CD1c-positive myeloid dendritic cell (primary cell): ENCODE measurements around the gene KRT36.

Source experiments
- DNase-seq: peaks from one replicate; pipeline ENCODE4 v3.0.0-alpha.2; 2016; ENCODE audit errors: extremely low spot score

Gene KRT36

DNA sequence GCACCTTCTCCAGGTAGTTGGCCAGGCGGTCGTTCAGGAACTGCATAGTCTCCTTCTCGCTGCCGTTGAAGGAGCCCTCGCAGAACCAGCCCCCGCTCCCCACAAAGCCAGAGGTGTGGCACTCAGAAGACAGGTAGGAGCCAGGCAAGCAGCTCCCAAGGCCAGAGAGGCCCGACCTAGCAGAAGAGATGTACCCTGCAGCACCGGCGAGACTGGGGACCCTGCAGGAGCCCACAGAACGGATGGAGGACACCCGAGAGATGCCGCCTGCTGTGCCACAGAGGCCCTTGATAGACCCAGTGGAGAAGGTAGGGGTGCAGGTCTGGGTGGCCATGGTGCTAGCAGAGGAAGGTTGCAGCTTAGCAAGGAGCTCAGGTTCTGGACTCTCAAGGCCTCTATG is at the start of gene KRT36:
KRT36 (minus strand) TSS at position 380 of the 400 bp plus-strand sequence; CDS start at position 334, 46 bp downstream.
- DNase-seq: no peak

- no peak for DNase-seq
Measured at GRCh38 chr17:41539071-41539492, 49.4 kb upstream of the KRT36 start.

DNA sequence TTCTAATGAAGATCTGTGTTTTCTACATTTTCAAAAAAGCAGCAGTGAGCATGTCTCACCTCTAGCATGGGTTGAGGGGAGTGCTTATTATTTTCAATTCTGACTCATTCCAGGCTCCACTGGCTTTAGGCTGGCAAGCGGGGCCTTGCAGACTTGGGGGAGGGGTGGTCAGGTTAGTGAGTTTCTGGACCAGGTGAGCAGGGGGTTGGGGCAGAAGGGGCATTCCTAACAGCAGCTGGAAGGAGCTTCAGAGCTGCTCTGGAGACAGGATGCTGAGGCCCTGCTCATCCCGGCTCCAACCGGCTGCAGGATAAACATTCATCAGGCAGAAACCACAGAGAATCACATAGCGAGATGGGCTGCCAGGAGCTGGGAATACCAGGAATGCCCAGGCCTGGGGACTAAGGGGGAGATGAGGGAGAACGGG is 48.9 kb upstream of the KRT36 start:
- no peak for DNase-seq

DNA sequence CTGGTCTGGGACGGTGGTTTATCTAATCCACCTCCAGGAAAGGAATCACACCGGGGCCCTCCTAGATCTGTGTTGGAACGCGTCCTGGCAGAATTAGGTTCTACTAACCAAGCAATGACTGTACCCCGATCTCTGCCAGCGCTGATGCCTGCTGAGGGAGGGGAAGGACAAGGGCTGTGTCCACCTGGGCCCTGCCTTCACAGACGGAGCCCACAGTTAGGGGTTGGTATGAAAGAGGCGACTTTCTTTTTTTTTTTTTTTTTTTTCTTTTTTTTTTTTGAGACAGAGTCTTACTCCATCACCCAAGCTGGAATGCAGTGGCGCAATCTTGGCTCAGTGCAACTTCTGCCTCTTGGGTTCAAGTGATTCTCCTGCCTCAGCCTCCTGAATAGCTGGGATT is 48.3 kb upstream of the KRT36 start:
- DNase-seq: no peak

- no peak for DNase-seq
Measured at GRCh38 chr17:41537614-41537954, 47.9 kb upstream of the KRT36 start.

DNA sequence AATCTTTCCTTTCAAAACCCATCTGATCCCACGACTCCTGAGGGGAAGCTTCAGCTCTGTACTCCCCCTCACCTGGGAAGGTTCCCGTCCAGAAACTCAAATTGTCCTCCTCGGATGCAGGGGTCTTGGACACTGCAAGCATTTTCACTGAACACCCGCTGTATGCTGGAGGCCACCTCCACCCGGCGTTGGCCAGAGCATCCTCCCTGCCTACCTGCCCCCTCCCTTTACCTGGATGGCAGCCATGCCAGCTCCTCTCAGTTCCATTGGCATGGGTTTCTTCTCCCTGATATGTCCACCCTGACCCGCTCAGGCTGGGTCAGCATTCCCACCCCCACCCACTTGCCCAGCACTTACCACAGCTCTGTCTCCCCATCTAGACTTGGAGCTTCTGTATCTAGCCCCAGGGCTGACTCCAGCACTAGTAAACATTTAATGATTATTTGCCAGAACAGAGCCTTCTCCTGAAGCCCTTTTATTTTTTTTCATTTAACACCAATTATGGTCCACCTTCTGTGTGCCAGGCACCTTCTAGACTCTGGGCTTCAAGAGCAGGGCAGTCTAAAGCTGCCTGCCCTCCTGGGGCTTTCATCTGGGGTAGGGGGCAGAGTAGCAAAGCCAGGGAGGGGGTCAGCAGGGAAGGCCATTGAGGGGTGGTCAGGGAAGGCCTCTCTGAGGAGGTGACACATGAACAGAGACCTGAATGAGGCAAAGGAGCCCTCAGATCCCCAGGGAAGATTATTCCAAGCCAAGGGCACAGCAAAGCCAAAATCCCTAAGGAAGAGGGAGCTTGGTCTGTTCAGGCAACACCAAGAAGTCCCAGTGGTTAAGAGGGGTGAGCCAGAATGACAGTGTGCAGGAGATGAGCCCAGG is 47.3 kb upstream of the KRT36 start:
- DNase-seq: no peak

GRCh38 chr17:41535764-41536481 is 46.2 kb upstream of the KRT36 start:
- no peak for DNase-seq

DNA sequence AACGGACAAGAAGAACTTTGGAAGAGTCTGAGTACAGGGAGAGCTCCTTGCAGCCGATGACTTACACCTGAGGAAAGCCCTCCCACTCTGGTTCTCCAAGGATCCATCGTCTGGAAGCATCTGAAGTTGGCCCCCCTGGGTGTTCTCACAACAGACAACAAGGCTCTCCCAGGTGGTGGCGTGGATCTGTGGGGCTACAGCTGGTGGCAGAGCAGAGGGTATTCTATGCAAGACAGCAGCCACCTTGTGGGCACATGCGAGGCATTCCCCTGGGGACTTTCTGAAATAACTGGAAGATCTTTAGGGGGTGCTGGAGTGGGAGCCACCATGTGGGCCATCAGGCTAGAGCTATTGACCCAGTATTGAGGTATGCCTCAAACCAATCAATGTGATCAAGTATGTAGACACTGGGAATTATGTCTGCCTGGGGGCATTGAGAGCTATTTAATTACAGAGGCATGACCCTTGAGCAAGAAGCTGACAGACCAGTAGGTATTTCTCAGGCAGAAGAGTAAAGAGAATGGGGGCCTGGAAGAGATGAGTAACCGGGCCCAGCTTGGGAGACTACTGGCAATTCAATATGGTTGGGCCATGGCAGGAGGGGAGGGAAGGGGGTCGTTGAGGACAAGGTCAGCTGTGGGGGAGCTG is 45.3 kb upstream of the KRT36 start:
- no peak for DNase-seq

DNA sequence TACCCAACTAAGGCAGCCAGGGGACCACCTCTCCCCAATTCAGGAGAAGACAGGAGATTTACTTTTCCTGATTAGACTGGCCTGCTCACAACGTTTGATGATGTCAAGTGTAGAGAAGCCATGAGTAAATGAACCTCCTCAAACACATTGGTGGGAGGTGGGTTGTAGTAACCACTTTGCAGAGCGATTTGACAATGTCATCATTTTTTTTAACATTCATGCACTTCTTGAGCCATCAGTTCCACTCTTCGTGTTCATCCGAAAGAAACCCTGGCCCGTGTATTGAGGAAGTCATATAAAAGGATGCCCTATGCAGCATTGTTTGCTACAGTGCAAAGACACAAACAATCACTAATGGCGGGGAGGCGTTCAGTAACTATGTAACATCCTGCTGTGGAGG is 43.9 kb upstream of the KRT36 start:
- DNase-seq: no peak

- no peak for DNase-seq
Measured at GRCh38 chr17:41532947-41533570, 43.3 kb upstream of the KRT36 start.

- DNase-seq: no peak
Measured at GRCh38 chr17:41531993-41532392, 42.3 kb upstream of the KRT36 start.

DNA sequence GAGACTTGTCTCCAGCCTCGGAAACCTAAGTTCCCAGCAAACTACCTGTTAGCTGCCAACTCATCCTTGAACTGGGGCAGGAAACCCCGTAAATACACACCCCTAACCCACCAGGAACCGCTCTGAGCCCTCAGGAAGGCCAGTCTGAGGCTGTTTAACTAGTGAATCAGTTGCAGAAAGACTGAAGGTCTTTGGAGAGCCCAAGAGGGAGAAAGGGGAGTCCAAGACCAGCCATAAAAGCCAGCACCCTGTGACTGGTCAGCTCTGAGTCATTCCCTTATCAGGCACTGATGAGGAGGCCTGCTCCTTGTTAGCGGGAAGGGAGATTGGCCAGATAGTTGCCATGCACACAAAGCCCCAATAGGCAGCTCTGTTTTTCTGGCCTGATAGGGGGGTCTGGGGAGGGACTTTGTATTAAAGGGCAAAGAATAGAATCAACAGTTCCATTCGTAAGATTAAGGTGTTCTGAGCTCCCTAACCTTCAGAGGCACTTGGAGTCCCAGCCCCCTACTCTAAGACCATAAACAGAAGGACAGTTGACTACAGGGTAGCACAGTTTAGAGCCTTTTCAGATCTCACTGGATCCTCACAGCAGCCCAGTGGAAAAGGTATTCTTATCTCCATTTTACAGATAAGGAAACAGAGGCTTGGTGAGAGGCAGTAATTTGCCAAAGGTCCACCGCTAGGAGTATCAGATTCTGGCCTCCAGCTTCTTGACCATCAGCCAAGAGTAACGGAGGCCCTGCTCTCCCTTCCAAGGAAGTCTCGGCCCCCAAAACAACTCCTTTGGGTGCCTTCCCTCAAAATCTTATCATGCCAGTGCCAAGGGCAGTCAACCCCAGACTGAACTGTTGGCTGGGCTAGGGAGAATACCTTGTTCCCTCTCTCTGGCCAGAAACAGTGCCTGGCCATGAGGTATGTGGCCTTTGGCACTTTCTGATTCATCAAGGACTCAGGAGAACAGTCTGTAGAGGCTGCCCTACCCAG is 40.6 kb upstream of the KRT36 start:
- no peak for DNase-seq

- DNase-seq: peak; percentile 15
Measured at GRCh38 chr17:41529491-41529915, 39.8 kb upstream of the KRT36 start.

GRCh38 chr17:41528959-41529353 is 39.2 kb upstream of the KRT36 start:
- no peak for DNase-seq

- DNase-seq: no peak
Measured at GRCh38 chr17:41527063-41528023, 37.6 kb upstream of the KRT36 start.

DNA sequence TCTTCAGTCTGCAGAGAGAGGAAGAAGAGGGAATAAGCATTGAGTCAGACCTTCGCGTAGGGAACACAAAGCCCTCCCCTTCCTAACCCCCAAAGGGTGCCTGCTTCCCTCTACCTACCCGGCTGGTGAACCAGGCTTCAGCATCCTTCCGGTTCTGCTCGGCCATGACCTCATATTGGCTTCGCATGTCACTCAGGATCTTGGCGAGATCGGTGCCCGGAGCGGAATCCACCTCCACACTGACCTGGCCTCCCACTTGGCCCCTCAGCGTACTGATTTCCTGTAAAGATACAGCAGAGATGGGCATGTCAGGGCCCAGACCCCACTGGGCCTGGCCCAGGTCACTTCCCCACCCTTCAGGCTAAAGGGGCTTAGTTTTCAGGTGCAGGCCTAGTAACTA is 34.6 kb upstream of the KRT36 start:
- DNase-seq: no peak

DNA sequence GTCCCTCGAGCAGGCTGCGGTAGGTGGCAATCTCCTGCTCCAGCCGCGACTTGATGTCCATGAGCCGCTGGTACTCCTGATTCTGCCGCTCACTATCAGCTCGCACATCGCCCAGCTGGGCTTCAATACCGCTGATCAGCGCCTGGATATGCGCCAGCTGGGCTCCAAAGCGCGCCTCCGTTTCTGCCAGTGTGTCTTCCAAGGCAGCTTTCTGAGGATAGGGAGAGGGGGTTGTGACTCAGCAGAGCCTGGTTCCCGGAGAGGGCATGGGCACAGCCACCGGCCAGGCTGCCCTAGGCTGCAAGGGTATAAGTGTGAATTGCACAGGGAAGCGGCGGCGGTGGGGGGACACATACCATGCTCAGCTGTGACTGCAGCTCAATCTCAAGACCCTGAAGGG is 34.1 kb upstream of the KRT36 start:
- DNase-seq: no peak

DNA sequence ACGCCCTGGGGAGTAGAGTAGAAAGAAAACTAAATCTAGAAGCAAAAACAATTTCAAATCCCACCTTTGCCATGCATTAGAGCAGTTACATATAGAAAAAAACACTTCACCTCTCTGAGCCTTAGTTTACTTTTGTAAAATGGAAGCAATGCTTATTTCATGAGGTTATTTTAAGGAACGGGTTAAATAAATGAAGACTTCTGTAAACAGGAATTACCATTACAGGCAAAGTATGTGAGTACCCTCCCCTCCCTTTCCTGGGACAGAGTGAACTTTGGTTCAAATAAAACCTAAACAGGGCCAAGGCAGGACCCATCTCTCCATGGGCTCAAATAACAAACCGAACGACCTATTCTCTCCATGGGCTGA is 33.5 kb upstream of the KRT36 start:
- DNase-seq: no peak

DNA sequence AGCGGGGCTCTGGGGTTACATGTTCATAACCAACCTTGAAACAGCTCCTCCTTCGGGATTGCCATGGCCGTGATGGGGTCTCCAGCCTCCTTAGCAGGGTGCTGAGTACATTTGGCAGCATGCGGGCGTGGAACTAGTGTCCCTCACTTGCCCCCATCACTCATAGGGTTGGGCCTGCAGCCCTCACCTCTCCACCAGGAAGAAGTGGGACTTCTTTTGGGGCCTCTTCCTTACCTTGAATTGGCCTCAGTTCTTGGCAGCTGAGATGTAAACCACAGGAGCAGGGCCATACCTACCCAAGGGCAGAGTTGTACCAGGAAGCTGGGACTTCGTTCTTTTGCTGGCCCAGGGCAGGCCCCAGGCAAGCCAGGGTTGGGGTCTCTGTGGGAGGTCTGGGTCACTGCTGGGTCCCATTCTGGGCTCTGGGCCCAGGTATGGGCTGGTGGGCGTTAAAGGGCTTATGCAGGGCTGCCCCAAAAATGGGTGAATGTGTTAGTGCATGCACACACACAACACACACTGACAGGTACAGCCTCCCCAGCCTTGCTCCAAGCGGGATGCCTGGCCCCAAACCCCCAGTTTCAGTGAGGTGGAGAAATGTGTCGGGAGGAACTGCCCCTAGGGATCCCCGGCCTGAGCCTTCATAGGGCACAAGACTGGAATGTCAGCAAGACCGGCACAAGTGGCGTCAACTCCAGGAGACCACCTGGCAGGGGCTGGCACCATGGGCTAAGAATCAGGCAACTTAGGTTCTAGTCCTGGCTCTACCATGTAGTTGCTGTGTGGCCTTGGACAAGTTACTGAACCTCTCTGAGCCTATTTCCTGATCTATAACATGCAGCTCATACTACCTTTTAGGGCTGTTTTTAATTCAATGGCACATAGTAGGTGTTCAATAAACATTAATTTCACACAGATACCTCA is 32.9 kb upstream of the KRT36 start:
- no peak for DNase-seq
